Sigmoid colon (tissue), 7 donors: ENCODE measurements around the gene PLCB1. TPM values are rescaled to one million over a fixed set of nuclear protein-coding genes. Genes with fewer than 3 reads are reported as not detected.

ENCODE experiments used
- DNase-seq: peaks from one replicate; pipeline ENCODE4 v3.0.0-alpha.2; 2019
- H3K27ac ChIP-seq, 4 donors: fragments of 200-600 bp; sonication (generic); one replicate each; pipeline ENCODE4 v1.5.1; 2016 to 2019; ENCODE audit warnings: mild to moderate bottlenecking in 1 of 4
- H3K27me3 ChIP-seq, 3 donors: fragments of 200-600 bp; sonication (generic); one replicate each; pipeline ENCODE4 v1.5.1; 2019; ENCODE audit warnings: mild to moderate bottlenecking in 1 of 3
- H3K36me3 ChIP-seq, 4 donors: fragments of 200-600 bp; sonication (generic); one replicate each; pipeline ENCODE4 v1.5.1; 2016 to 2019
- H3K4me1 ChIP-seq, 4 donors: fragments of 200-600 bp; sonication (generic); one replicate each; pipeline ENCODE4 v1.5.1; 2017 to 2019
- H3K4me3 ChIP-seq, 4 donors: fragments of 200-600 bp; sonication (generic); one replicate each; pipeline ENCODE4 v1.5.1; 2017 to 2019; ENCODE audit warnings: mild to moderate bottlenecking in 2 of 4, moderate library complexity in 1 of 4
- H3K9me3 ChIP-seq, 4 donors: fragments of 200-600 bp in 3 of 4; sonication (generic) in 3 of 4; one replicate each; pipeline versions ENCODE4 v1.5.1 to v1.6.1; 2013 to 2019
- EP300 ChIP-seq, 4 donors: sonication (generic); formaldehyde crosslinking; IDR thresholded peaks; one replicate each; pipeline ENCODE4 v1.6.1; 2017; ENCODE audit warnings: antibody characterized with exemption in 4 of 4
- POLR2A ChIP-seq, 2 donors: fragments of 450-650 bp; IDR thresholded peaks; one replicate each; pipeline ENCODE4 v1.6.1; 2016; ENCODE audit warnings: antibody characterized with exemption in 2 of 2, mild to moderate bottlenecking in 2 of 2, moderate library complexity in 2 of 2
- POLR2AphosphoS5 ChIP-seq, 4 donors: sonication (generic); formaldehyde crosslinking; IDR thresholded peaks; one replicate each; pipeline ENCODE4 v1.6.1; 2017; ENCODE audit warnings: antibody characterized with exemption in 4 of 4
- WGBS, 2 donors: extraction: QIAGEN DNeasy Blood & Tissue Kit; methylation state at CpG; one replicate each; pipeline ENCODE4 v1.1.7; 2013; 5-methylcytosine and 5-hydroxymethylcytosine counted together
- intact Hi-C: fragments of 100-400 bp; cut with DNase I; formaldehyde crosslinking; loops from one replicate; pipeline ENCODE4 v1.15.1; 2023
- polyA plus RNA-seq, 3 donors: library from polyadenylated mRNA; stranded (reverse); fragments of 200-250 nt; gene quantifications; one replicate each; pipeline ENCODE4 v1.2.3, GENCODE V29; 2013
- total RNA-seq, 4 donors: library from RNA; depleted of rRNA; stranded (reverse); fragments of >200 nt; gene quantifications; one replicate each; pipeline ENCODE4 v1.1.0, GENCODE V29; 2016
- TF ChIP-seq, protein P1 (sequence below), 4 experiments: fragments of 450-650 bp in 3 of 4; fragments of 200-600 bp in 1 of 4; IDR thresholded peaks; one replicate each; pipeline ENCODE4 v1.5.1; 2016 to 2019; ENCODE audit warnings: antibody characterized with exemption in 4 of 4, mild to moderate bottlenecking in 3 of 4, moderate library complexity in 2 of 4
- donor health status: healthy with polysubstance abuse.
- donor health status: Bipolar disorder and iron deficiency.
- donor health status: healthy.

PLCB1 gene
- total and polyA plus RNA-seq, 7 donors = 0.92 to 117 (median 86.7) TPM

DNA sequence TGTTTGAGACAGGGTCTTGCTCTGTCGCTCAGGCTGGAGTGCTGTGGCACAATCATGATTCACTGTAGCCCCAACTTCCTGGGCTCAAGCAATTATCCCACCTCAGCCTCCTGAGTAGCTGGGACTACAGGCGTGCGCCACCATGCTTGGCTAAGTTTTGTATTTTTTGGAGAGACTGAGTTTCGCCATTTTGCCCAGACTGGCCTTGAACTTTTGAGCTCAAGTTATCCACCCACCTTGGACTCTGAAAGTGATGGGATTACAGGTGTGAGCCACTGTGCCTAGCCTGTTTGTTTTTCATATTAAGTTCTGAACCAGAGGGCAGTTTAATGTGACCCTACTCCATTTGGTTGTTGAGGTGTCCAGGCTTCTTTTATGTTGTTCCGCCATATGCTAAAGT is 194.8 kb downstream of the PLCB1 start:
- Histone ChIP-seq H3K27me3 (no peaks in the 10 kb centered on the region), H3K9me3 (no peaks in the 10 kb centered on the region), H3K4me1 (peaks cover 0 to 7% (median 2%) of the 10 kb centered on the region in 4 donors), H3K27ac (no peak overlapping the region), H3K4me3 (no peak overlapping the region), H3K36me3 (no peaks in the 10 kb centered on the region)
- TF ChIP-seq EP300 (IDR thresholded peaks at IDR 0.05) (no peak), POLR2A (IDR thresholded peaks at IDR 0.05) (no peak), POLR2AphosphoS5 (IDR thresholded peaks at IDR 0.05) (no peak)
- TF ChIP-seq, protein P1, sequence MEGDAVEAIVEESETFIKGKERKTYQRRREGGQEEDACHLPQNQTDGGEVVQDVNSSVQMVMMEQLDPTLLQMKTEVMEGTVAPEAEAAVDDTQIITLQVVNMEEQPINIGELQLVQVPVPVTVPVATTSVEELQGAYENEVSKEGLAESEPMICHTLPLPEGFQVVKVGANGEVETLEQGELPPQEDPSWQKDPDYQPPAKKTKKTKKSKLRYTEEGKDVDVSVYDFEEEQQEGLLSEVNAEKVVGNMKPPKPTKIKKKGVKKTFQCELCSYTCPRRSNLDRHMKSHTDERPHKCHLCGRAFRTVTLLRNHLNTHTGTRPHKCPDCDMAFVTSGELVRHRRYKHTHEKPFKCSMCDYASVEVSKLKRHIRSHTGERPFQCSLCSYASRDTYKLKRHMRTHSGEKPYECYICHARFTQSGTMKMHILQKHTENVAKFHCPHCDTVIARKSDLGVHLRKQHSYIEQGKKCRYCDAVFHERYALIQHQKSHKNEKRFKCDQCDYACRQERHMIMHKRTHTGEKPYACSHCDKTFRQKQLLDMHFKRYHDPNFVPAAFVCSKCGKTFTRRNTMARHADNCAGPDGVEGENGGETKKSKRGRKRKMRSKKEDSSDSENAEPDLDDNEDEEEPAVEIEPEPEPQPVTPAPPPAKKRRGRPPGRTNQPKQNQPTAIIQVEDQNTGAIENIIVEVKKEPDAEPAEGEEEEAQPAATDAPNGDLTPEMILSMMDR (IDR thresholded peaks at IDR 0.05) = no peak
- no peak for DNase-seq
- intact Hi-C loops = no loop called here
- 91 to 95% methylated on average over 5 of the region's 5 CpGs for WGBS, 2 donors

DNA sequence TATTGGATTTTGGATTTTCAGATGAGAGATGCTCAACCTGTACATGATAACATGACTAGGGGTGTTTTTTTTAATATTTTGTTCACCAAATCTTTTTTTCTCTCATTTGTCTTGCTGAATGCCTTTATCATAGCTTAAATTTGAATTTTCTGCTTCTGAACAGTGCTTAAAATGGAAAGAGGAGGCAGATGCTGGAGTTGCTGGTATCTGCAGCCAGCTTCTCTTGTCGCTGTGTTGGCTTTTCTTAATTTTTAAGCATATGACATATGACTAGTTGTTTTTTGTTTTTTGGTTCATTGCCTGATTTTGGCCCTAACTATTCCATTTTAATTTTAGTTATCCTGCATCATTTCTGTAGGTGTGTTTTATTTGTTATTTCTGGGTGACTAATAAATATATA is 196.1 kb downstream of the PLCB1 start:
- no peaks in the 10 kb centered on the region for H3K27me3 ChIP-seq
- DNase-seq = no peak
- 90 to 91% methylated on average over 1 of the region's 1 CpG for WGBS, 2 donors
- peaks cover 0 to 7% (median 3%) of the 10 kb centered on the region in 4 donors for H3K4me1 ChIP-seq
- no peaks in the 10 kb centered on the region for H3K36me3 ChIP-seq
- TF ChIP-seq POLR2A (IDR thresholded peaks at IDR 0.05) (no peak), EP300 (IDR thresholded peaks at IDR 0.05) (no peak), POLR2AphosphoS5 (IDR thresholded peaks at IDR 0.05) (no peak)
- TF ChIP-seq, protein P1 (IDR thresholded peaks at IDR 0.05) = no peak
- intact Hi-C loops = no loop called here
- H3K9me3 ChIP-seq = no peaks in the 10 kb centered on the region
- H3K4me3 ChIP-seq = no peak overlapping the region
- H3K27ac ChIP-seq = no peak overlapping the region

DNA sequence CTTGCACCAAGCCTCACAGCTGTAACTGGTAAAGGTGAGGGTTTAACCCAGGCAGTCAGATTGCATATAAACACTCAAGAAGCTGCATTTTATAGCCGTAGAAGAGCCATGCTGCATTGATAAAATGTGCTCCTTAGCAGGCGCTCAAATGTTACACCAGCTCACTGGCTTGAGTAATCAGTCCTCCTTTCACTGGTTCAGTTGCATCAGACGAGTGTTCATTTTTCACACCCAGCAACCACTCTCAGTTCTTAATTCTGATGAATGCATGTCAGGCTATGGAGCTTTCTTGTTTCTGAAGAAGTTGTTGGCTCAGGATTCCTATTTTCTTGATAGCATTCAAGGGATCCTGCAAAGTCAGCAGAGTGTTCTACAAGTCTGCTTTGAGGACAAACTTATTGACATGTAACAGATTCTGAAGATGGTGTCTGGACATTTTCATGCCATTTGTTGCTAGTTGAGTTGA is 198.3 kb downstream of the PLCB1 start:
- Histone ChIP-seq H3K4me3 (no peak overlapping the region), H3K27ac (no peak overlapping the region), H3K36me3 (no peaks in the 10 kb centered on the region), H3K27me3 (no peaks in the 10 kb centered on the region), H3K4me1 (peaks cover 0 to 7% (median 3%) of the 10 kb centered on the region in 4 donors), H3K9me3 (no peaks in the 10 kb centered on the region)
- intact Hi-C loops = no loop called here
- 81 to 82% methylated on average over 3 of the region's 3 CpGs for WGBS, 2 donors
- DNase-seq = no peak
- TF ChIP-seq, protein P1 (IDR thresholded peaks at IDR 0.05) = no peak
- TF ChIP-seq EP300 (IDR thresholded peaks at IDR 0.05) (no peak), POLR2AphosphoS5 (IDR thresholded peaks at IDR 0.05) (no peak), POLR2A (IDR thresholded peaks at IDR 0.05) (no peak)

DNA sequence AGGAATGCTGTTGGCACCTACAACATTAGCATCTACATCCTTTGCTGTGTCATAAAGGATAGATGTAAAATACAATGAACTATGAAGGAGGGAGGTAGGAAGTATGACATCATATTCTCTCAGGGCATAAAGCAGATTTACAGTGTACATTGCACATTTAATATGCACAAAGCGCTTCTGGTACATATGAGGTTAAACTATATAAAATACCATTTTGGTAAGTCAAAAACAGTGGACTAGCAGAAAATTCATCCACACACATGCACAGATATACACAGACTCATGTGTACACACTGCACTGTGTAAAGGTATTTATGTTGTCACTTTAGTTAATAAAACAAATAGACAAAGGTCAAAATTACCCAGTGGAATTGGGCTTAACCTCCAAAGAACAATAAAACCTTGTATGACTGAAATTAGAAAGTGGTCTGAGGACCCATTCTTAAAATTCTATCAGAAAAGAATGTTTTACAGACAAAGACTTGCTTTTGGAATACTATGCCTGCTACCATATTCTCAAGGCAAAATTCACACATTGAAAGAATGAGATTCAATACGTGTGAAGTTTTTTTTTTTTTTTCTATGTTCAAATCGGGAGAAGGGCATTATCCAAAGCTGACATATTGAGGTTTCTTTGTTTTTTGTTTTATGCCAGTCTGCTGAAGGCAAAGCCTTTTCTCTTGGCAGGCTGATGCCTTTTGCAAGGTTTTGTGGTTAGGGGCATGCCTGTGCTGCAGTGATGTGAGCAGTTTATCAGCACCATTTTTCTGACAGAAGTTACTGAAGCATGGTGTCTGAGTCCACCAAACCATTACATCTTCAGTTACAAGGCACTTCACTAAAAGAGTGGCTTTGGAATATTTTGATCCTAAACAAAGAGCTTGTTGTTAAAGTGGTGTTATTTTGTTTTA is 199.0 kb downstream of the PLCB1 start:
- Histone ChIP-seq H3K27me3 (no peaks in the 10 kb centered on the region), H3K36me3 (no peaks in the 10 kb centered on the region), H3K27ac (no peak overlapping the region), H3K9me3 (no peaks in the 10 kb centered on the region), H3K4me1 (peaks cover 0 to 6% (median 1%) of the 10 kb centered on the region in 4 donors), H3K4me3 (no peak overlapping the region)
- intact Hi-C loops = no loop called here
- TF ChIP-seq, protein P1 (IDR thresholded peaks at IDR 0.05) = no peak
- TF ChIP-seq EP300 (IDR thresholded peaks at IDR 0.05) = no peak
- TF ChIP-seq POLR2A (IDR thresholded peaks at IDR 0.05) = no peak
- no peak for TF ChIP-seq POLR2AphosphoS5 (IDR thresholded peaks at IDR 0.05)
- no peak for DNase-seq
- WGBS, 2 donors = 53 to 62% methylated on average over 3 of the region's 3 CpGs
